KBM-7 (cell line): Measurements from ENCODE around the gene CBLIF.
"Not testable (repeated sequence)": the region's sequence is repeated elsewhere in the genome, so short reads cannot be mapped to it uniquely, and the experiment has no call there.

Source experiments
- DNase-seq: peaks from one replicate; pipeline ENCODE4 v3.0.0-alpha.2; 2015
- in situ Hi-C: fragments of 300-500 bp; cut with MboI; formaldehyde crosslinking; loops from 2 replicates; pipeline ENCODE4 v1.14.3; 2020; ENCODE audit warnings: low sequenced_read_pairs, low pct_unique_long_range_greater_than_20kb, mixed read lengths

CBLIF gene

DNA sequence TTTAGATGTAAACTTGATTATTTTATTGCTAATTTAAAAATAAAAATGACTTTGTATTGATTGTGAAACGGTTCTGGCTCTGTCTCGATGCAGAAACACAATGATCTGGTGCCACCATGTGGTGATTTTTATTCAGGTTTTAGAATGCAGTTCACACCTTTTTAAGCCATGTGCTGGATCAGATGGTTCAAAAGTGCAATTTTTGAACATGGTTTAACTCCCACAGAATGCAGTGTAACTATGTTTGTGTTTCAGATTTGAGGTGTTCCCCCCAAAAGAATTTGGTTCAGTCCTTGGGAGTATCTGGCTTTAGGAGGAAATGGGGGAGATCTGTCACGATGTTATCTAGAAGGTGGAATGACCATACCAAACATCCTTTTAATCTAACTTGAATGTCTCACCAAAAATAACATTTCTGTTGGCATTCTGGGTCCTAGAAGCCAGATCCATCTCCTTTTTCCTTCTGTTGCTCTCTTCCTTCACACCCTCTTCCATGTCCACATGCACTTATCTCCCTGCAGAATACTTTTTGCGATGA, 42.6 kb downstream of the CBLIF start:
- peak; percentile 75 for DNase-seq
- in situ Hi-C loops: no loop called here

- in situ Hi-C loops: no loop called here
- DNase-seq: no peak
These were observed 43.2 kb downstream of the CBLIF start for GRCh38 chr11:59801981-59802638.

GRCh38 chr11:59801160-59801706, 44.1 kb downstream of the CBLIF start:
- DNase-seq: no peak
- in situ Hi-C loops: no loop called here

GRCh38 chr11:59800390-59801025, 44.8 kb downstream of the CBLIF start:
- DNase-seq: no peak
- in situ Hi-C loops: no loop called here

GRCh38 chr11:59794417-59794816, 50.9 kb downstream of the CBLIF start:
- no peak for DNase-seq
- in situ Hi-C loops: no loop called here

- in situ Hi-C loops: no loop called here
- no peak for DNase-seq
These were observed 52.8 kb downstream of the CBLIF start for GRCh38 chr11:59792507-59792906.

DNA sequence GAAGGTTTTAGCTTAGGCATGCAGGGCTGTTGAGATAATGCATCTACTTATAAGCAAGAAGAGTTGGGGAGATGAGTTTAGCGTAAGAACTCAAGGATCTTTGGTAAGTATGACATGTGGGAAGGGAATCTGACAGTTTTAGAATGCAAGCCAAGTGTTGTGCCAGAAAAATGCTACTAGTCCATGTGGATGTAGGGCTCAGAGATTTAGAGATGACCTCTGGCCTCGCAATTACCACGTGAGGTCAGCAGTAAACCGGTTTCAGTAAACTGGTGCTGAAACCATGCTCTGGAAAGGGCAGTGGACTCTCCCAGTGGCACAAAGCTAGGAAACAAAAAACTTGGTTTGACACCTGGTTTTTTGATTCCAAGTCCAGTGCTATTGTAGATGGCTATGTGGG, 53.7 kb downstream of the CBLIF start:
- DNase-seq: no peak
- in situ Hi-C loops: no loop called here

DNA sequence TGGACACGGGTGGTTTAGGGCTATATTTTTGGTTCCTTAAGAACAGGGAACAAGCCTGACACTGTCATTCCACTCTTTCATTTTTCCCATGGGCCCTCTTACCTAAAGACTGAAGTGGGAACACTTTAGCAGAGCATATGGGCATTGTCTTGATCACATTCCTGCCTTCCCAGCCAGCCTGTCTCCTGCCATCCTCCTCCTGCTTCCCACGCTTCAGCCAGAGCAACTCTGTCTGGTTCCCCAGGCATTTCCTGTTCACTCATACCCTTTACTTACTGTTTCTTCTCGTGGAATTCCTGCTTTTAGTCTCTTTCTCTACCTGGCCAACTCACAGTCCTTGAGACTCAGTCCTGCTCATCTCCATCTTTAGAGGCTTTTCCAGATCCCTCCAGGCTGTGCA, 57.5 kb downstream of the CBLIF start:
- in situ Hi-C loops: no loop called here
- DNase-seq: no peak

GRCh38 chr11:59787255-59787588, 58.1 kb downstream of the CBLIF start:
- DNase-seq: no peak
- in situ Hi-C loops: no loop called here

GRCh38 chr11:59785818-59786217, 59.5 kb downstream of the CBLIF start:
- in situ Hi-C loops: no loop called here
- DNase-seq: no peak

DNA sequence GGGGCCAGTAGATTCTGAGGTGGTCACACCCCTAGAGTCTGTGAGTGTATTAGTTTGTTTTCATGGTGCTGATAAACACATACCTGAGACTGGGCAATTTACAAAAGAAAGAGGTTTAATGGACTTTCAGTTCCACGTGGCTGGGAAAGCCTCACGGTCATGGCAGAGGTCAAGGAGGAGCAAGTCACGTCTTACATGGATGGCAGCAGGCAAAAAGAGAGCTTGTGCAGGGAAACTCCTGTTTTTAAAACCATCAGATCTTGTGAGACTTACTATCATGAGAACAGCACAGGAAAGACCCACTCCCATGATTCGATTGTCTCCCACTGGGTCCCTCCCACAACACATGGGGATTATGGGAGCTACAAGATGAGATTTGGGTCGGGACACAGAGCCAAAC, 60.9 kb downstream of the CBLIF start:
- DNase-seq, in situ Hi-C loops: not testable (repeated sequence)

GRCh38 chr11:59783632-59784090, 61.6 kb downstream of the CBLIF start:
- in situ Hi-C loops: no loop called here
- no peak for DNase-seq

- in situ Hi-C loops: no loop called here
- no peak for DNase-seq
These were observed 63.2 kb downstream of the CBLIF start for GRCh38 chr11:59782080-59782479.

DNA sequence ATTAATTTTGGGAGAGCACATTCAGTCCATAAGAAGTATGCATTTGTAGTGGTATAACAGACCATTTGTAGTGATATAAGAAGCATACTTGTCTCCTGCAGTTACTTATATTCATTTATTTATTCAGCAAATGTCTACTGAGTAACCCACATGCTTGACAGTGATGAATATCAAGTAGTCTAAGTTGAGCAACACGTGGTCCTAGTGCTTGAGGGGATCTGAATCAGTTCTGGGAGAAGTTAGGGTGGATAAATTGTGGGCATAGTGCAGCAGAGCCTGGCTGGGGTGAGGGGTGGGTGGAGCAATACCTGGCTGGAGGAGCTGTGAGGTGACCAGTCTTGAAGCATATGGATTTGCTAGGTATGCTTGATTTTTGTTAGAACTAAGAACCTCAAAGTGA, 65.8 kb downstream of the CBLIF start:
- in situ Hi-C loops: no loop called here
- DNase-seq: no peak
